NCI-H2029 (cell line): ENCODE data around the gene TACC2.
"Not testable (repeated sequence)": the region's sequence is repeated elsewhere in the genome, so short reads cannot be mapped to it uniquely, and the experiment has no call there.

ENCODE experiments used
- DNase-seq: peaks from one replicate; lab custom pipeline; 2025; lab: John Stamatoyannopoulos, UW

TACC2 gene

DNA sequence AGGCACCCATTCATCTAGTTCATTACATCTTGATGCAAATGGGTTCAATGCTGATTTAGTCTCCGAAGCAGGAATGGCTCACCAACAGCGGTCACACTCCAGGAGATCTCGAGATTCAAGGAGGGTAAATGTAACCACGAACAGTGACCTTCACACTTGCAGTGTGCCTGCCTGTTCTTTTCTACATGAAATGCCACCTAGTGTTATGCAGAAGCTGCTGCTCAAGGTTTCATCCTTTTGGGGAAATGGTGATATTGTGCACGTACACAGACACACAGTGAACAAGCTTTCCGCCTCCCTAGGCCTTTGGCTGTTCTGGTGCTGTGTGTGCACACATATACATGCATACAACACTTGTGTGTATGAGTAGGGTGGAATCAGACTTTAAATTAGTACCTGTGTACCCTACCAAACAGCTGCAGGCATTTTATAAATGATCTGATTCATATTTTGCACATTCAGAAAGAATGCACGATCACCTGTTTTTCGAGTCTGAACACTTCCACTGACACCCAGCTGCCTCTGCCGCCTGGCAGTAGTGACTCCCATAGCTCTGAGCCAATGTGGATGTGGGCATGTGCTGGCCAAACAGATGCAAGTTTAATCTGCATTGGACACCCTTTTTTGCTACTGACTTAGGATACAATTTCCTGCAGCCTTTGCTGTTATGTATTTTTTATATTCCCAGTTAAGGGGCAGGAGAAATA lies 100.5 kb downstream of the TACC2 start:
- DNase-seq = no peak

- no peak for DNase-seq
These were observed 102.8 kb downstream of the TACC2 start for GRCh38 chr10:122091722-122092121.

GRCh38 chr10:122093076-122093475 lies 104.1 kb downstream of the TACC2 start:
- DNase-seq = no peak

DNA sequence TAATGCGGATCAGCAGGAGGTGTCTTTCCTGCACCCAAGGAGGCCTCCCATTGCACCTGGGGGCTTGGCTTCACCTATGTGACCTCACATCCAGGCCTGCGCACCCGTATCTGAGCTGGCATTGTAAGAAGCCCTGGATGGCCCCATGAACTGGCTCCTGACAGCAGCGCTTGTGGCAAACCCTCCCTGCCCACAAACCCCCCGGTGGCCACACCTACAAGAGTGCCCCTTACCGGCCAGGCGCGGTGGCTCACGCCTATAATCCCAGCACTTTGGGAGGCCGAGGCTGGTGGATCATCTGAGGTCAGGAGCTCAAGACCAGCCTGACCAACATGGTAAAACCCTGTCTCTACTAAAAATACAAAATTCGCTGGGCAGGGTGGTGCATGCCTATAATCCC lies 107.2 kb downstream of the TACC2 start:
- not testable (repeated sequence) for DNase-seq

- no peak for DNase-seq
These were observed 107.7 kb downstream of the TACC2 start for GRCh38 chr10:122096705-122097104.

- no peak for DNase-seq
These were observed 109.0 kb downstream of the TACC2 start for GRCh38 chr10:122097935-122098334.

DNA sequence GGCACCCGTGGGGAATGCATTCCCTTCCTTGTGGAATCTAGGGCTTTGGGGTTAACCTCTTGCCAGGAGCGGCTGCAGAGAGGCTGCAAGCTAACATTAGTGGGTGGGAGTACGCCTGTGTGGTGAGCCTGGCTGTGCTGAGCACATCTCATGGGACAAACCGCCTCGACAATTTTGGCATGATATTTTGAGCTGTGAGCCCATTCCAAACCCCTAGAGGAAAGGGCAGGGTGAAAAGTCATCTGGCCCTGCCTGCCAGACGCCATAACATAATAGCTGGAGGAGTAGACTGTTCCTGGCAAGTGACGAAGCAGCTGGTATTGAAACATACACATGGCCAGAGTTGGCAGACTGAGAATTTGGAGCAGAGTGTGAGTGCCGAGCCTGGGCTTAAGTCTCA lies 110.0 kb downstream of the TACC2 start:
- DNase-seq = no peak

- no peak for DNase-seq
These were observed 110.6 kb downstream of the TACC2 start for GRCh38 chr10:122099562-122099961.

GRCh38 chr10:122102146-122102868 lies 113.3 kb downstream of the TACC2 start:
- DNase-seq = no peak

- no peak for DNase-seq
These were observed 114.0 kb downstream of the TACC2 start for GRCh38 chr10:122102869-122103525.

DNA sequence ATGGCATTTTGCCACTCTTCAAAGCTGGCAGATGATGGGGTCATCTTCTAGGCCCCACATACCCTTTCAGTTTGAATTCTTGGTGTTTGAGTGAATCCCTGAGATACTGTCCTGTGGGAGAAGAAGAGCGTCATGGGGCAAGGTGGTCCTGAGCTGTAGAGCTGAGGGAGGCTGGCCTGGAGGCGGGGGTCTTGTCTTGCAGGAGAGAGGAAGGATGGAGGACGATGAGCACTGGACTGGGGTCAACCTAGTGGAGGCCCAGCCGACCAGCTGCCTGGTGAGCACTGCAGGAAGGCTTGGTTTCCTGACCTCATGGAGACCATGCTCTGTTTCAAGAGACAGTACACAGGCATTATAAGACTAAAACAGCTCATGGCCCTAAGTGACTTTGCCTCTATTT lies 114.6 kb downstream of the TACC2 start:
- DNase-seq = no peak

GRCh38 chr10:122108786-122109185 lies 119.8 kb downstream of the TACC2 start:
- DNase-seq = not testable (repeated sequence)

DNA sequence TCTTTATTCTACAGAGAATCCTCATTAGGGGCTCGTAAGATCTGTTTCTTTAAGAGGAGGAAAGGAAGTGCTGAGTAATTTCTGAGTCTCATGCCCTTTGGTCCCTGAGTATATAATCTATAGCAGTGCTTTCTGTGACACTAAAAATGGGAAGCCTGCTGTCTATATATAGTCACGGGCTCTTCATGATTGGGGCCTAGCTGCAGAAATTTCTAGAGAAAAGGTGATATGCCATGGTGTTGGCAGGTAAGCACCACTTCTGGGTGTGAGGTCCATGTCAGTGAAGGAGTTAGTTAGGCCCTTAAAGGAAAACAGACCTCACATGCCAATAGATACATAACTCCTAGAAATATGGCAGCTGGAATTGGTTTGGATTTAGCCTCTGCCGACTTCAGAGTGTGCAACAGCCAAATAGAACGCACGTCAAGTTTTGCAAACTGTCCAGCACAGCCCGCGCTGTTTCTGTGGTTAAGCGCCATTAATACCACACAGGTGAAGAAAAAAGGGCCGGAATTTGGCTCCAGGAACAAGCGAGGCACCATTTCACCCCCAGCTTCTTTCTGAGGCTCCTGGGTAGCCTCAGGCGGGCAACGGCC lies 123.2 kb downstream of the TACC2 start:
- DNase-seq = no peak

DNA sequence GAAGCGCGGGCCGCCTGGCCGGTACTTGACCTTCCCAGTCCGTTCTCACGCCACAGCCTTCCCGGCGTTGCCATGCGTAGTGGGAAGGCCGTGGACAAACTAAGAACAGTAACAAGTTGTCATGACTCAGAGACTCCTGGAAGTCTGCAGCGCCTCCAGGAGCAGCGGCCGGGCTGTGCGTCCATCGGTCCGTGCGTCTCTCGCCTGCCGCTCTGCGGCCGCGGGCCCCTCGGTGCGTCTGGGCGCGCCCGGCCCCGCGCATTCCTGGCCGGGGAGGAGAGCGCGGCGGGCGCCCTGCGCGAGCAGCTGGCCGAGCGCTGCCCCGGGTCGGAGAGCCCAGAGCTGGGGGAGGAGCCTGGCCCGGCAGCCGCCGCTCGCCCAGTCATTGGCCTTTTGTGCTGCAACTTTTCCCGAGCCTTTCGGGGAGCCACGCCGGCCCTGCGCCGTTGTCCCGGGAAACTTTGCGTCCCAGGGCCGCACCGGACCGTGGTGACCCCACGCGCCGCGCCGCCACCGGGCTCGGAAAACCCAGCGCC lies 123.7 kb downstream of the TACC2 start:
- DNase-seq = peak; percentile 22

DNA sequence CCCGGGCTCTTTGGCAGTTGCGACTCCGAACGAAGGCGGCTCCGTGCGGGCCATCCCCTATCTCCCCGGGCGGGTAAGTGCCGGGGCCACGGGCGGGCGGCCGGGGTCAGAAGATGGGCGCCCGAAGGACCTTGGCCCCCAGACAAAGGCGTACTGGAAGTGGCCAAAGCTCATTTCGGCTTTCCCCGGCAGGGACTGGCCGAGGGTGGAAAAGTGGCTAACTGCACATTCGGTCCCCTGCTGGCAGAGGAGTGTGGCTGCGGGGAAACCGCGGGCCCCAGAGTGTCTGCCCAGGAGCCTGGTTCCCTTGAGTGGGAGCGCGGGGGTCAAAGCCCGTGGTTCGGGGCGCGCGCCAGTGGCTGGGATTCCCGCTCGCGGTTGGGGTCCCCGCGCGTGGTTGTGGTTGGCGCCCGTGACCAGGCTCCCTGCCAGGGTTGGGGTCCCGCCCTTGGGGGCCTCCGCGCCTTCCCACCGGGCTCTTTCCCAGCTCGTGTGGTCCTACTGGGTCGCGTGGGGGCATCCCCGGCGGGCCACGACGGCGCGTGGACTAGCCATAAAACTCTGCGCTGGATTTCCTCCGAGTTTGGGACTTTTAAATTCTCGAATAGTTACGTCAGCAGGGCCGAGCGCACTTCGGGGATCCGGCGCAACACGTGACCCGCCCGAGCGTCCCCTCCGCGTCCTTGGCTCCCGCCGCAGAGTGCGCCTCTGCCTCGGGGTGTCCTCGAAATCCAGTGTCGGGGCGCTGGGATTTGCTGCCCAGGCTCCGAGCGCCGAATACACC lies 124.4 kb downstream of the TACC2 start:
- DNase-seq = peak; percentile 16

- no peak for DNase-seq
These were observed 125.2 kb downstream of the TACC2 start for GRCh38 chr10:122113945-122114747.

- DNase-seq = no peak
These were observed 126.9 kb downstream of the TACC2 start for GRCh38 chr10:122115874-122116273.

DNA sequence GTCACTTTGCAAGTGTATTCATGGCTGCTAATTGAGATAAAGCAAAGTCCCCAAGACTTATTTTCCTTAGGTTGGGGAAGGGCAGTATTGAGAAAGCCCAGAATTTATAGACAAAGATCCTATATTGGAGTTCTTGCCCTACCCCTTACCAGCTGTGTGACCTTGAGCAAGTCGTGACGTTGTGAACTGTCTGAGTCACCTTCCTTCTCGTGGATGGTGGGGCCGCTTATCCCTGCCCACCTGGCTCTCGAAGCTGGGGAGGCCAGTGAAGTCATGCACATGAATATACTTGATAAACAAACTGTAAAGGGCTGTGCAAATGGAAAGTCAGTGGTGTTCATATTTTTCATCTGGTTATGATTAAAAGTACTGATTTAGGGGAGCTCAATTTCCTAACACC lies 127.4 kb downstream of the TACC2 start:
- DNase-seq = peak; percentile 25

DNA sequence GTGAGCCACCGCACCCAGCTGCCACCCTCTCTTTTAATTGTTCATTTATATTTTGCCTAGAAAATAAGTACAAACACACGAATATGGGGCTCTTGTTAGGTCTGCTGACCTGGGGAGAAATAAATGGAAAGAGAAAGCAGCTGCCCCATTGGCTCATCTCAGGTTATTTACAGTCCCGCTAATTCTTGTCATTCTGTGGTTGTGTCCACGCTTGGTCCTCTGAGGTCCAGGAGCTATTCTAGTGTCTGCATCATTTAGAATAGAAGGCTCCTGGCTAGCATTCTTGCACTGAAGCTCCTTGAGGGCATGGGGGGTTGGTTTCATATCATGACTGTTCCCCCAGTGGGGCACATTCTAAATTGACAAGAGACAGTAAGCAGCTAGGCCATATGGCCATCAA lies 128.5 kb downstream of the TACC2 start:
- DNase-seq = no peak

GRCh38 chr10:122120008-122120744 lies 131.2 kb downstream of the TACC2 start:
- DNase-seq = no peak
